ENCODE results near the gene C1QTNF12.
"Not testable (repeated sequence)": the region's sequence is repeated elsewhere in the genome, so short reads cannot be mapped to it uniquely, and the experiment has no call there.

Gene C1QTNF12

DNA sequence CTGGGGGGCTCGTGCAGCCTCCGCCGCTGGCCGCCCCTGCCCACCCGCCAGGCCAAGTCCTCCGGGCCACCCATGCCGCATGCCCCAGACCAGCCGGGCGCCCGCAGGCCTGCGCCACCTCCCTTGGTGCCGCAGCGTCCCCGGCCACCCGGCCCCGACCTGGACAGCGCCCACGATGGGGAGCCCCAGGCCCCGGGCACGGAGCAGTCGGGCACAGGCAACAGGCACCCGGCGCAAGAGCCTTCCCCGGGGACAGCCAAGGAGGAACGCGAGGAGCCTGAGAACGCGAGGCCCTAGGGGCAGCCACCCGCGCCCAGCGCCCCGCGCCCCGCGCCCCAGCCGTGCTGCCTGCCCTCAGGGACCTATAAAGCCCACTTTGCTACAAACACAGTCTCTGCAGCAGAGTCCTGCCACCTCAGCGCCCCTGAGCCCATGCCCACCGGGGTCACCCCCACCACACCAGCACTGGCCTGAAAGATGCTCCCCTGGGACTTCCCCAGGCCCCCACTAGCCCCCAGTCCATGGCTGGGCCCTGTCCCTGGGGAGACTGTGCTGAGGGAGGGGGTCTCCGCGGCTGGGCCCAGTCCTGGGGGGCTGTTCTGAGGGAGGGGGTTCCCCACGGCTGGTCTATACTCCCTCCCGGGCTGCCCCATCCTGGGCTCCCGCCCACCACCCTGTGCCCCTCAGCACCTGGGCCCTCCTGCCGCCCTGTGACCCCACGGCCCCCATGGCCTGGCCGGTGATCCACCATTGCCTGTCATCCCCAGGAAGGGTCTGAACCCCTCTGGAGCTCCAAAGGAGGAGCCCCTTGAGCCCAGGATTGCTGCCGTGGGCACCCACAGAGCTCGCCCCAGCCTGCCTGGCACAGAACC, 48.7 kb downstream of the C1QTNF12 start:
- intact Hi-C loops (cut with DNase I): no loop called here
- DNase-seq: peak in 1 of 42 donors; percentile 1

DNA sequence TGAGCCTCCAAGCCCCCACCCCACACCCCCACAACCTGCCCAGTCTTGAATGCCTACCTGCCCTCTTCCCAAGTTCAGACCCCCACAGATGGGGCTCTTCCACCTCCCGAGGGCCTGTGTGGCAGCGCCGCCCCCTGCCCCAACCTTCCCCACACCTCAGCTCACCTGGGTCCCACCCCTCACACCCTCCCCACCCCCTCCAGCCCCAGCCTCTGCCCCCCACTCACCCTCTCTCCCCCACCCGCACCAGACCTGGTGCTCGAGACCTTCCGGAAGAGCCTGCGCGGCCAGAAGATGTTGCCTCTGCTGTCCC, 49.4 kb downstream of the C1QTNF12 start:
- DNase-seq: no peak

DNA sequence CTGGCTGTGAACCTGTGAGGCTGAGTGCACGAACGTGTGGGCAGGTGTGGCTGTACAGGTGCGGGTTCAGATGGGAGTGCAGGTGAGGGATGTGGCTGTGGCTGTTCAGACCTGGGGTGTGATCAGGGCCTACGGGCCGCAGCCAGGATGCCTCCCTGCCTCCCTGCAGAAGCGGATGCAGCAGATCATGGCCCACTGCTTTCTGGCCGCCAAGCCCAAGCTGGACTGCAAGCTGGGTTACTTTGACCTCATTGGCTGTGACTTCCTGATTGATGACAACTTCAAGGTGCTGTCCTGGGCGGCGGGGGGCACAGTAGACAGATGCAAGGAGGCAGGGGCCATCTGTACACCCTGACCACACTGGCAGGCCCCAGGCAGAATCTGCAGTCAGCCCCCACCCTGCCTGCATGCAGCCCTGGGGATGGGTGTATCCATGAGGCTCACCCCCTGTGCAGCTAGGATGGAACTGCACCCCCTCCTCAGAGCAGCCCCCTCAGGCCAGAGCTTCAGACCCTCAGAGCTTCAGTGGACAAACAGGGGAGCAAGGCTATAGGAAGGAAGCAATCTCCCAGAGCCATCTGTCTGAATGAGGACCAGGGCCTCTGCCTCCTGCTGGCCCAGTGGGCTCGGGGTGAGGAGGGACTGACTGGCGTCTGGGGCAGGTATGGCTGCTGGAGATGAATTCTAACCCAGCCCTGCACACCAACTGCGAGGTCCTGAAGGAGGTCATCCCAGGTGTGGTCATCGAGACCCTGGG, 49.9 kb downstream of the C1QTNF12 start:
- intact Hi-C loops (cut with DNase I): no loop called here
- peak in 1 of 42 donors; percentile 2 for DNase-seq

More for the DNA sequence above, 49.4 kb downstream of the C1QTNF12 start:
- intact Hi-C loops (cut with DNase I): no loop called here

DNA sequence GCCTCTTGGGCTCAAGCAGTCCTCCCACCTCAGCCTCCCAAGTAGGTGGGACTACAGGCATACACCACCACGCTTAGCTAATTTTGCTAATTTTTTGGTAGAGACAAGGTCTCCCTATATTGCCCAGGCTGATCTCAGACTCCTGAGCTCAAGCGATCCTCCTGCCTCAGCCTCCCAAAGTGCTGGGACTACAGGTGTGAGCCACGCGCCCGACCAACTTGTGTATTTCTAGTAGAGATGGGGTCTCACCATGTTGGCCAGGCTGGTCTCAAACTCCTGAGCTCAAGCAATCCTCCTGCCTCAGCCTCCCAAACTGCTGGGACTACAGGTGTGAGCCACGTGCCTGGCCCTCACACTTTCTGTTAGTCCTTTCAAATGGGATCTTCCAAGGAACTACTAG, 50.8 kb downstream of the C1QTNF12 start:
- DNase-seq; intact Hi-C loops (cut with DNase I): not testable (repeated sequence)

DNA sequence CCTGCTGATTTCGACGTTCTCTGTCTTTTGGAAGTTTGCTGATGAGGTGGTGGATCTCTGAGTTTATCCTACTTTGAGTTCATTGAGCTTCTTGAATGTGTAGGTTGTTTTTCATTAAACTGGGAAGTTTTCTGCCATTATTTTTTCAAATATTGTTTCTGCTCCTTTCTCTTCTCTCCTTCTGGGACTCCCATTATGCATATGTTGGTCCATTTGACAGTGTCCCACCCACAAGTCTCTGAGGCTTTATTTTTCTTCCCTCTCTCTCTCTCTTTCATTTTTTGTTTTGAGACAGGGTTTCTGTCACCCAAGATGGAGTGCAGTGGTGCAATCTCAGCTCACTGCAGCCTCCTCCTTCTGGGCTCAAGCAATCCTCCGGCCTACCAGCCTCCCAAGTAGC, 51.8 kb downstream of the C1QTNF12 start:
- DNase-seq: no peak
- intact Hi-C loops (cut with DNase I): no loop called here
